DMS114 treated with DMSO at 0.1 percent for 48 hours (cell line): Measurements from ENCODE around the gene PRICKLE2.
"Not testable (repeated sequence)": the region's sequence is repeated elsewhere in the genome, so short reads cannot be mapped to it uniquely, and the experiment has no call there.

ENCODE experiments used
- DNase-seq: peaks from one replicate; lab custom pipeline; 2025; ENCODE audit not compliant: unreplicated experiment; lab: John Stamatoyannopoulos, UW

PRICKLE2 gene

DNA sequence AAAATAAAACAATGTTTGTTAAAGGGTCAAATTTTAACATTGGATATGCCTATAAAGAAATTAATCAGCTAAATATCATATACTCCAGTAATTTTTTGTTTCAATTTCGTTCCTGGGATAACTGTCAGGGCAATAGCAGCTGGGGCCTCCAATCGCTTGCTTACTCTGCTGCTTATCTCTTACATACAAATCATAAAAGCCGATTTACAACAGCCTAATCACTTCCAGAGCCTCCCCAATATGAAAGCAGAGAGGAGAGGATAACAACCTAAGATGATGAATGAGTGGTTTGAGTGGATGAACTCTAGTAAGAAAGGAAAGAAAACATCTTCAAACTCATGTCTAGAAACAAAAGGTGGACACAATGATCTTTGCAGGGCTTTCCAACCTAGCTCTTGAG lies 121.3 kb downstream of the PRICKLE2 start:
- DNase-seq = no peak

DNA sequence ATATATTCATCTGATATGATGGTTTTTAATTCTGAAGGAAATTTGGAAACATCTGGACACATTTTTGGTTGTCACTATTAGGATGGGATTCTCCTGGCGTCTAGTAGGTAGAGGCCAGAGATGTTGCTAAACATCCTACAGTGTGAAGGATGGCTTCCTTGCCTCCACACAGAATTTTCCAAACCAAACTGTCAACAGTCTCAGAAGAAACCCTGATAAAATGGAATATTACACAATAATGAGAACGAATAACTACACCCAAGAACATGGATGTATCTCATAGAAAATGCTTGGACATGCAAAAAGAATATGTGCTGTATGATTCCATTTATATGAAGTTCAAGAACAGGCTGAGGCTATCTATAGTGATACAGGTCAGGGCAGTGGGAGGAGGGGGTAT lies 122.1 kb downstream of the PRICKLE2 start:
- no peak for DNase-seq

DNA sequence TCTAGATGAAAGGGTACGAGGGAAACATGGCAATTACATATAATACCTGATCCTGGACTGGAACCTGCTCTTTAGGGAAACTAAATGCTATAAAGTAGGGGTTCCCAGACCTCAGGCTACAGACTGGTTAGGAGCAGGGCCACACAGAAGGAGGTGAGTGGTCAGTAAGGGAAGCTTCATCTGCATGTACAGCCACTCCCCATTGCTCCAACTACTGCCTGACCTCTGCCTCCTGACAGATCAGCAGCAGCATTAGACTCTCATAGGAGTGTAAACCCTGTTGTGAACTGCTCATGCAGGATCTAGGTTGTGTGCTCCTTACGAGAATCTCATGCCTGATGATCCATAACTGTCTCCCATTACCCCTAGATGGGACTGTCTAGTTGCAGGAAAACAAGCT lies 123.1 kb downstream of the PRICKLE2 start:
- DNase-seq = no peak

DNA sequence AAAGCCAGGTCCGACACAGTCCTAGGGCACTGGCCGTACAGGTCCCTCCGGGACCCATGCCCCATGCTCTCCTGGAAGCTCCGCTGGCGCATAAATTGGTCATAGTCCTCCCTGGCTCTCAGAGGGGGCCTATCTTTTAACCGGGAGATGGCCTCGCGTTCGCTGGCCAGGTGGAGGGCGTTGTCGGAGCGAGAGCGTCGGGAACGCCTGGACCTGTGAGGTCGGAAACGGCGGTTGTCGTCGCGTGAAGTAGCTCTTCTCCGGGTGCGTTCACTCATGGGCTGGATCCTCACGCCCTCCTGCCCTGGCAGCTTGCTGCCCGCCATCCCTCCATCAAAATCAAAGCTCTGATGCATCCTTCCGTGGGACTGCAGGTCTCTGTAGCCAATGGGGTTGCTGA lies 126.0 kb downstream of the PRICKLE2 start:
- no peak for DNase-seq

DNA sequence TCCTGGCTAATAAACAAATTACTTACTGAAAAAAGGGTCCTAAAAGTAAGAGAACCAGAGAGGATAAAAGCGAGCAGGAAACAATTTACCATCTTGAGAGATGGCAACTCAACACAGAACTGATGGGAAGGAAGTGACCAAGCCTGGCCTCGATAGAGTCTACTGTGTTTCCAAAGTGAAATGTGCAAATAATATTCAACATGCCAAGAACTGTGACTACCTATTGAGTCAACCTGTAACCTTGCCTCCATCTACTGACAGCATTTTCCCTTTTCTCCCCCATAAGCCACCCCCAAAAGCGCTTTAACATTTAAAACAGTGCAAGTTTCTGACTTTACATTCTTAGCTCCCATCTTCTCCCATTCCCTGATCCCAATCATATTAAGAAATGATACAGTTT lies 126.6 kb downstream of the PRICKLE2 start:
- DNase-seq = no peak

DNA sequence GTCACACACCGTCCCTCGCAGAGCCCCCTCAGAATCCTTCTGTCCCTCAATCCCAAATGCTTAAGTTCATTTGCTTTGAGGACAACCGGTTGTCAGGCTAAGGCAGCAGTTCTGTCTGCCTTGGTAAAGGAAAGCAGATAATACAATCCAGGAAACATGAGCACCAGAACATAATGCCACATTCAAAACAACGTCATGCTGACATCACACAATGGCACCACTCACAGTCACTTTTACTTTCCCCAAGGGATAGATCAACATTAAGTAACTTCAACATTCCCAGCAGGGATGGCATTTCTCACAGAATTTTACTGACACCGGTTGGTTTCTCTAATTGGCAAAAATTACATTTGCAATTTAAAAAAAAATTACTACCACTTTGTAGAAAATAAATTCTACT lies 127.3 kb downstream of the PRICKLE2 start:
- DNase-seq = no peak

DNA sequence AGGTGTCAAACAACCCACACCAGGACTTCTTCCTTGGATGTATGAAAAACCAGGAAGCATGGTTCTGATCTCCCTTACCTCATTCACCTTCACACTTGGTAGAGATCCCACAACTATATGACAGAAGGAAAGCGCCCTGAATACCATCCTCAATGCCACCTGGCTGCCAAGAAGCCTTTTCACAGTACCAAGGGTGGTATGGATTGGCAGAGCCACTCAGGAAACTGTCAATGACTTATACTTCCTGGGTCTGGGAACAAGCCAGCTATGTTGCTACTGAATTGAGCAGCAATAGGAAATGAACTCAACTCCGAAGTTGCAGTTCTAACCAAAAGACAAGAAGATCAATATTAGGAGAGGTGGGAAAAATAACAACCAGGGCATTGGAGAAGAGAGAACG lies 129.5 kb downstream of the PRICKLE2 start:
- no peak for DNase-seq

DNA sequence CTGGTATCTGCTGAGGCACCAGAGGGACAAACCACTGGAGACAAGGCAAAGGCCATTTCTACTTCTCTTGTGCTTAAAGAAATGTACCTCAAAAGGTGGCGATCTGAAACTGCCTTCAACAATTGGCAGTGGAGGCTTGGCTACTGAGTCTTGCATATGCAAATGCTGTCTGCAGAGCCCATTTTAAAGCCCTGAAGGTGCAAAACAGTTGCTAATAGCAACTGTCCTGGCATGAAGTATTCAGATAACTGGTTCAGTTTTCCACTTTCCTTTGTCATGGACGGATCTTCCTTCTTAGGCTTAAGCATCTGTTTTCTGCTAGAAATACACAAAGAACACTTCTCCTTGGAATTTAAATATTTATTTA lies 130.6 kb downstream of the PRICKLE2 start:
- DNase-seq = no peak

DNA sequence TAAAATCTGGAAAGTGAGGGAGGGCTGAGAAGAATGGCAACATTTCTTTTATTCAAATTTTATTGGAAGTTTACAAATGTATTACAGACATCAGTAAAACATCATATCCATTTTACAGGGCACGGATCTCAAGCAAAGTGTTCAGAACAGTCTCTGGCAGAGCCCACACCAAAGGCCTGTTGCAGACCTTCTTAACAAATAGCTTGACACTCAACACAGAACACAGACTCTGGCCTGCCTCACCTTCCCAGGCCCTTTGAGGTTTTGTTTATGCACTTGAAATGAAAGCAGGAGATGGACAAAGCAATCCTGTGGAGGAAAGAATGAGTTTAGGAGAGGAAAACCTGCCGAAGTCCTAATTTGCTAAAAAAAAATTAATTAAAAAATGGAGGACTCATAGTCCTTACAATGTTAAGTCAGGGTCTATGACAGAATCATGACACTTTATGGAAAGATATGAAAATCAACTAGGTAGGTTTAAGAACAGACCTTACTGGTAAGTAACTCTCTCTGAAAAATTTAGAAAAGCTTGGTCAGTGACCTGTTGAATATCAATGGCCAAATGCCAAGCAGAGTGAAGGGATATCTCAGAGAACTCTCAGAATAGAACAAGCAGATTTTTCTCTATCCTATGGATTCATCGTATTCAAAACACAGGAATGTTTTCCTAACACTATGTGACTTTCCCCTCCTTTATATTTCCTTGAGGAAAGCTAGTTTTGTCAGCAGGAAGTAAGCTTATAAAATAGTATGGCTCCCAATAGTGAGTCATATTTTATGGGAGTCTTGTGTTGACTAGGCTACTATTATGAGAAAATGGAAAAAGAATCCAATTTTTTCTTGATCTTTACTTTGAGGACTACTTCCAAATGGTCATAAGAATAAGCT lies 131.2 kb downstream of the PRICKLE2 start:
- DNase-seq = no peak

GRCh38 chr3:64093211-64093610 lies 132.1 kb downstream of the PRICKLE2 start:
- DNase-seq = no peak

DNA sequence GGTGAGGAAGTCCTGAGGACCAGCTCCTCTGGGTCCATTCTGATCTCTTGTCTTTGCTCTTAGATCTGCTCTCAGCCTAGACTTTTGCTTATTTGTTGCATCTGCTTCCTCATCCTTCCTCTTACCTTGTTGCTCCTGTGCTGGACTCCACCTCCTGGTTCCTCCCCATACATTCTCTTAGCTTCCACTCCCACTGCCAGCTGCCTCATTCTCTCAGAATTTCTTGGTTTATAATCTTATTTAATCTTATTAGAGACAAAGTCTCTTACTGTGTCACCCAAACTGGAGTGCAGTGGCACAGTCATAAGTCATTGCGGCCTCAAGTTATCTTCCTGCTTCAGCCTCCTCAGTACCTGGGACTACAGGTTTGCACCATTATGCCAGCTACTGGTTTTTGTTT lies 133.8 kb downstream of the PRICKLE2 start:
- DNase-seq = no peak

- not testable (repeated sequence) for DNase-seq
These were observed 135.9 kb downstream of the PRICKLE2 start for GRCh38 chr3:64089386-64089785.

DNA sequence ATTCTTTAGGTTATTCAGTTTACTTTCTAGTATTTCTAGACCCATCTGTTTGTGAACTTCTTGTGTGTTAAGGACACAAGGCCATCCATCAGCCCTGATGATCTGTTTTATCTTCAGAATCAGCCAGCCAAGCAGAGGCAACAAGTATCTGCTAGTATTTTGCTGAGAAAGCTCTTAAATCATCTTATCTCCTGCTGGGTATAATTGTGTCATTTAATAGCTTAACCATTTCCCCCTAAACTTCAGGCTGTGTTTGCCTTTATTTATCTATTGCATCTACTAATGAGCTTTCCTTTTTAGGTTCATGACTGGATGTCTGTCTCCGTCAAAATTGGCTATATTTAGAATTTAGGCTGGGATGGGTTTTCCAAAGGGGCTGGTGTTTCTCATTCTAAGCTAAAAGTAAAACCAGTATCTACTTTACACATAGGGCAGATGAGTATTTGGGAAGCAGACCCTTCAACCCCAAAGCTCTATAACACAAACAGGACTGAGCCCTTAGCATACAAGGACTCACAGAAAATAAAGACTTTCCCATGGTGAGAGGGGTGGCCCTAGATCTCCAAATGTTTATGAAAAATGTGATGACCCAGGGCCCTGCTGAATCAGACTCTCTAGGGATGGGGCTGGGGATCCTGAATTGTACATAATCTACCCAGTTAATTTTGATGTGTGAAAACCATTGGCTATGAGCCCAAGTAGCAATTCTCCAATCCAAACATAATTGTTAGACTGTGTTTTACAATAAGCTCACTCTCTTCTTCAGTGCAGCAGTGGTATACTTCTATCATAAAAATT lies 136.7 kb downstream of the PRICKLE2 start:
- DNase-seq = no peak

- no peak for DNase-seq
These were observed 138.6 kb downstream of the PRICKLE2 start for GRCh38 chr3:64086479-64087252.

- DNase-seq = no peak
These were observed 140.6 kb downstream of the PRICKLE2 start for GRCh38 chr3:64084640-64085039.

- no peak for DNase-seq
These were observed 141.7 kb downstream of the PRICKLE2 start for GRCh38 chr3:64083575-64083974.

GRCh38 chr3:64082961-64083541 lies 142.2 kb downstream of the PRICKLE2 start:
- no peak for DNase-seq

GRCh38 chr3:64082411-64082810 lies 142.9 kb downstream of the PRICKLE2 start:
- DNase-seq = no peak

DNA sequence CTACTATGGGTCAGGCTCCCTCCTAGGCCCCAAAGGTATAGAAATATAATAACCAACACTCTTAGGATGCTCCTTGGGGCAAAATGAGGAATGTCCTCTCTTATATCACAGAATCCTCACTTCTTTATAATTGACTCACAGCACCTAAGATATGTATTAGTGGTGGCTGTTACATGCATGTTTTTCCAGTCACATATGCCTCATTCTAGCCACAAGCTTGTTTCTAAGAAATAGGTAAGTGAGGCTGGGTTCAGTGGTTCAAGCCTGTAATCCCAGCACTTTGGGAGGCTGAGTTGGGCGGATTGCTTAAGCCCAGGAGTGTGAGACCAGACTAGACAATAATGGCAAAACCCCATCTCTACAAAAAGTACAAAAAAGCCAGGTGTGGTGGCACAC lies 144.0 kb downstream of the PRICKLE2 start:
- DNase-seq = no peak

GRCh38 chr3:64080616-64081234 lies 144.5 kb downstream of the PRICKLE2 start:
- DNase-seq = no peak
